Measurements from ENCODE around the gene ESYT3. TPM values are rescaled to one million over a fixed set of nuclear protein-coding genes. Genes with fewer than 3 reads are reported as not detected.
"Not testable (repeated sequence)": the region's sequence is repeated elsewhere in the genome, so short reads cannot be mapped to it uniquely, and the experiment has no call there.

ESYT3 gene
- total and polyA plus RNA-seq, 2 donors (not counting 1 experiment from before 2014, with no cell fraction given), result 0.17 TPM; not detected in 1

- H3K4me1 ChIP-seq (ENCODE audit: control insufficient read depth, extremely low read depth, insufficient read depth, low read length), result peaks cover 8% of the 10 kb centered on the region
- no peak overlapping the region for H3K4me3 ChIP-seq (replicated peaks in 1 of 4; ENCODE audit: control extremely low read depth in 1 of 4, insufficient read depth in 1 of 4, low read depth in 3 of 4, low read length in 4 of 4)
- no peak overlapping the region for H2AFZ ChIP-seq (ENCODE audit: low read length)
- H4K20me1 ChIP-seq (ENCODE audit: control insufficient read depth, extremely low read depth, insufficient read depth, low read length), result no peaks in the 10 kb centered on the region
- no peaks in the 10 kb centered on the region for H3K79me2 ChIP-seq (ENCODE audit: control insufficient read depth, insufficient read depth, low read length)
- H3K27ac ChIP-seq (ENCODE audit: insufficient read depth, low read length), result no peak overlapping the region
- H3K9ac ChIP-seq (ENCODE audit: insufficient read depth, low read length), result no peak overlapping the region
- no peaks in the 10 kb centered on the region for H3K9me3 ChIP-seq (ENCODE audit: control insufficient read depth, insufficient read depth, low read depth, low read length)
- H3K4me2 ChIP-seq (ENCODE audit: extremely low read depth, insufficient read depth, low read length), result no peak overlapping the region
- DNase-seq (ENCODE audit: low read depth in 2 of 2), result no peak
- TF ChIP-seq CTCF (conservative IDR thresholded peaks at IDR 0.05 in 1 of 2, IDR thresholded peaks at IDR 0.05 in 1 of 2; ENCODE audit: low read depth in 1 of 2, low read length in 2 of 2), result no peak
- TF ChIP-seq EZH2 (IDR thresholded peaks at IDR 0.05; ENCODE audit: low read length, missing control alignments), result no peak
- no peaks in the 10 kb centered on the region for H3K36me3 ChIP-seq (ENCODE audit: control insufficient read depth, insufficient read depth, low read length)
- H3K27me3 ChIP-seq (ENCODE audit: control insufficient read depth, insufficient read depth, low read length), result no peaks in the 10 kb centered on the region
Measured at GRCh38 chr3:138492980-138493675, 58.7 kb downstream of the ESYT3 start.

DNA sequence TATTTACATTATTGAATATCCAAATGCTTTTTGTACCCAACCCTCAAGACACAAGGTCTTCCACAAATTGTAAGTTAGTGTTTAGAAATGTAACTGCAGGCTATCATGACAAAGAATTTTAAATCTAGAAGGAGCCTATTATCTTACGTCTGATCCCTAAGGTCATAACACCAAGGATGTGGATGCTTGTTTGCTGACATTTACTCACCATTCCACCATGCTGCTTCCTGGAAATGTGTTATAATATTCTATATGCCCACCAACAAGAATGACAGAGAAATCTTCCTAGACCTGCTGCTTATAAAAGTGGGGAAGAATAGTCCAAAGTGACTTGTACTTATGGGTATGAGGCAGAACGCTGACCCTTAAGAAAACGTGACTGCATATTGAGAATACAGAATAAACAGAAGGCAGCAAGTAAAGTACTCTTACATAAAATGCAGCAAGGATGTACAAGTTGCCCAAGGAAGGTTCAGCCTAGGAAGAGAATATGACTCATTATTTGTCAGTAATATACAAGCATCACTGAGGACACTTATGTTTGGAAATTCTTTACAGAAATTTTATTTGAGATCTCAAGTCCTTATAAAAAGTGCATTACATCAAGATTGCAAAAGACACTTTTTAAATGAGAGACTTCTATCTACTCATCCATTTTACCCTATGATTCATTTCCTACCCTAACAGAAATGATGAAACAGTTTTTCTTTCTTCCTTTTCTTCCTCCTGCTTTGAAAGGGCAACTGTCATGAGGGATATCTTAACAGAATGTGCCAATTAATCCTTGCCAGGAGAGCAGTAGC lies 59.6 kb downstream of the ESYT3 start:
- Histone ChIP-seq H3K4me1 (ENCODE audit: control insufficient read depth, extremely low read depth, insufficient read depth, low read length) (peaks cover 8% of the 10 kb centered on the region), H3K27me3 (ENCODE audit: control insufficient read depth, insufficient read depth, low read length) (no peaks in the 10 kb centered on the region), H2AFZ (ENCODE audit: low read length) (no peak overlapping the region), H3K4me3 (replicated peaks in 1 of 4; ENCODE audit: control extremely low read depth in 1 of 4, insufficient read depth in 1 of 4, low read depth in 3 of 4, low read length in 4 of 4) (no peak overlapping the region), H4K20me1 (ENCODE audit: control insufficient read depth, extremely low read depth, insufficient read depth, low read length) (no peaks in the 10 kb centered on the region), H3K27ac (ENCODE audit: insufficient read depth, low read length) (no peak overlapping the region), H3K9ac (ENCODE audit: insufficient read depth, low read length) (no peak overlapping the region), H3K4me2 (ENCODE audit: extremely low read depth, insufficient read depth, low read length) (peak overlapping the region; percentile 16), H3K9me3 (ENCODE audit: control insufficient read depth, insufficient read depth, low read depth, low read length) (no peaks in the 10 kb centered on the region), H3K79me2 (ENCODE audit: control insufficient read depth, insufficient read depth, low read length) (no peaks in the 10 kb centered on the region), H3K36me3 (ENCODE audit: control insufficient read depth, insufficient read depth, low read length) (no peaks in the 10 kb centered on the region)
- peak; percentile 57 to 85 for DNase-seq (ENCODE audit: low read depth in 2 of 2)
- TF ChIP-seq CTCF (conservative IDR thresholded peaks at IDR 0.05 in 1 of 2, IDR thresholded peaks at IDR 0.05 in 1 of 2; ENCODE audit: low read depth in 1 of 2, low read length in 2 of 2) (no peak), EZH2 (IDR thresholded peaks at IDR 0.05; ENCODE audit: low read length, missing control alignments) (no peak)

DNA sequence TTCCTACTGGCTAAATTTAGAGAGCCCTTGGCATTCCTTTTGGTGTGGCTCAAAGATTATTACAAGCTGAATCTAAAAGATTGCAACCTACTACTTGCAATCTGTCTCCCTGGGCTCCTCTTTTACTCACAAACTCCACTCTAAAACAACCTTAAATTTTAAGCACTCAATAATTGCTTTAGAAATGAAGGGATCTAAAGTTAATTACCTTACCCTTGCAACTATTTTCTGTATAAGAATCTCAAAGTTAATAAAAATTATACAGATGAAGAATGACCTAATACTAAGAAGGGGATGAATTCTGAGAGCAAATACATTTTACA lies 60.2 kb downstream of the ESYT3 start:
- no peak overlapping the region for H3K27ac ChIP-seq (ENCODE audit: insufficient read depth, low read length)

GRCh38 chr3:138495638-138496037 lies 61.2 kb downstream of the ESYT3 start:
- H4K20me1 ChIP-seq (ENCODE audit: control insufficient read depth, extremely low read depth, insufficient read depth, low read length); DNase-seq (ENCODE audit: low read depth in 2 of 2); H3K36me3 ChIP-seq (ENCODE audit: control insufficient read depth, insufficient read depth, low read length); H3K4me2 ChIP-seq (ENCODE audit: extremely low read depth, insufficient read depth, low read length); H3K4me3 ChIP-seq (replicated peaks in 1 of 4; ENCODE audit: control extremely low read depth in 1 of 4, insufficient read depth in 1 of 4, low read depth in 3 of 4, low read length in 4 of 4); H3K27ac ChIP-seq (ENCODE audit: insufficient read depth, low read length); H3K4me1 ChIP-seq (ENCODE audit: control insufficient read depth, extremely low read depth, insufficient read depth, low read length); H3K9ac ChIP-seq (ENCODE audit: insufficient read depth, low read length); H3K9me3 ChIP-seq (ENCODE audit: control insufficient read depth, insufficient read depth, low read depth, low read length); H3K79me2 ChIP-seq (ENCODE audit: control insufficient read depth, insufficient read depth, low read length); H3K27me3 ChIP-seq (ENCODE audit: control insufficient read depth, insufficient read depth, low read length); H2AFZ ChIP-seq (ENCODE audit: low read length): not testable (repeated sequence)

More for the DNA sequence above, 60.2 kb downstream of the ESYT3 start:
- Histone ChIP-seq H2AFZ (ENCODE audit: low read length) (no peak overlapping the region), H3K36me3 (ENCODE audit: control insufficient read depth, insufficient read depth, low read length) (no peaks in the 10 kb centered on the region), H4K20me1 (ENCODE audit: control insufficient read depth, extremely low read depth, insufficient read depth, low read length) (no peaks in the 10 kb centered on the region), H3K27me3 (ENCODE audit: control insufficient read depth, insufficient read depth, low read length) (no peaks in the 10 kb centered on the region), H3K4me1 (ENCODE audit: control insufficient read depth, extremely low read depth, insufficient read depth, low read length) (peaks cover 8% of the 10 kb centered on the region), H3K4me3 (replicated peaks in 1 of 4; ENCODE audit: control extremely low read depth in 1 of 4, insufficient read depth in 1 of 4, low read depth in 3 of 4, low read length in 4 of 4) (no peak overlapping the region), H3K79me2 (ENCODE audit: control insufficient read depth, insufficient read depth, low read length) (no peaks in the 10 kb centered on the region), H3K4me2 (ENCODE audit: extremely low read depth, insufficient read depth, low read length) (peak overlapping the region; percentile 30), H3K9ac (ENCODE audit: insufficient read depth, low read length) (no peak overlapping the region), H3K9me3 (ENCODE audit: control insufficient read depth, insufficient read depth, low read depth, low read length) (no peaks in the 10 kb centered on the region)
- TF ChIP-seq EZH2 (IDR thresholded peaks at IDR 0.05; ENCODE audit: low read length, missing control alignments) (no peak), CTCF (conservative IDR thresholded peaks at IDR 0.05 in 1 of 2, IDR thresholded peaks at IDR 0.05 in 1 of 2; ENCODE audit: low read depth in 1 of 2, low read length in 2 of 2) (no peak)
- DNase-seq (ENCODE audit: low read depth in 2 of 2), result no peak

Data from fibroblast of lung (primary cell).